H1 (cell line): ENCODE measurements around the gene PARP14. TPM values are rescaled to one million over a fixed set of nuclear protein-coding genes. Genes with fewer than 3 reads are reported as not detected.

ENCODE experiments used
- CTCF ChIA-PET: fragments of 300-600 bp; sonication (Branson Sonifier 250); formaldehyde crosslinking; loops from one replicate; lab custom pipeline; 2021; ENCODE audit not compliant: partially characterized antibody; lab: Charles Lee
- POLR2A ChIA-PET: fragments of 300-600 bp; sonication (Branson Sonifier 250); formaldehyde crosslinking; loops from one replicate; lab custom pipeline; 2021; ENCODE audit warnings: inconsistent platforms; ENCODE audit not compliant: partially characterized antibody; lab: Charles Lee
- DNase-seq, 2 experiments: peaks; one replicate each; pipeline versions ENCODE4 v3.0.0 to v3.0.0-alpha.2; 2010 to 2022; ENCODE audit warnings: low spot score in 2 of 2, low read depth in 1 of 2, mixed read lengths in 1 of 2
- FAIRE-seq: peaks from 2 replicates; lab custom pipeline; 2011; peaks lifted over from hg19 to GRCh38; lab: Jason Lieb, UNC
- H2AFZ ChIP-seq: 2 replicates; pipeline ENCODE4 v1.8.1; 2012; ENCODE audit warnings: low read length, inconsistent platforms
- H2AK5ac ChIP-seq: 2 replicates; pipeline ENCODE4 v1.6.1; 2013; ENCODE audit warnings: low read depth, low read length
- H2BK120ac ChIP-seq: replicated peaks from 2 replicates; pipeline ENCODE3; 2013; ENCODE audit warnings: low read depth, low read length, inconsistent platforms
- H2BK12ac ChIP-seq: 2 replicates; pipeline ENCODE4 v1.6.1; 2013; ENCODE audit warnings: low read depth, low read length
- H2BK15ac ChIP-seq: 2 replicates; pipeline ENCODE4 v1.6.1; 2013; ENCODE audit warnings: low read length
- H2BK20ac ChIP-seq: 2 replicates; pipeline ENCODE4 v1.6.1; 2013; ENCODE audit warnings: low read length
- H2BK5ac ChIP-seq: 2 replicates; pipeline ENCODE4 v1.6.1; 2013; ENCODE audit warnings: low read depth, low read length
- H3K14ac ChIP-seq: 2 replicates; pipeline ENCODE4 v1.6.1; 2013; ENCODE audit warnings: inconsistent platforms; ENCODE audit not compliant: insufficient read length
- H3K18ac ChIP-seq: 2 replicates; pipeline ENCODE4 v1.6.1; 2013; ENCODE audit warnings: low read length; ENCODE audit errors: extremely low read depth
- H3K23ac ChIP-seq: 2 replicates; pipeline ENCODE4 v1.6.1; 2013; ENCODE audit warnings: inconsistent platforms; ENCODE audit not compliant: insufficient read length
- H3K23me2 ChIP-seq: 2 replicates; pipeline ENCODE4 v1.6.1; 2013; ENCODE audit warnings: low read depth, low read length
- H3K27ac ChIP-seq: 2 replicates; pipeline ENCODE4 v1.6.1; 2011; ENCODE audit warnings: low read depth, low read length, inconsistent platforms
- H3K27me3 ChIP-seq, 4 experiments: replicated peaks in 1 of 4; 1 replicate in 1 of 4; 2 replicates in 3 of 4; pipeline versions ENCODE4 v1.6.1 to v1.8.1; 2011 to 2013; ENCODE audit warnings: low read length in 3 of 4, mild to moderate bottlenecking in 3 of 4, inconsistent platforms in 2 of 4, mixed read lengths in 2 of 4, moderate library complexity in 1 of 4; ENCODE audit not compliant: control insufficient read depth in 3 of 4, insufficient read depth in 3 of 4; ENCODE audit errors: extremely low read depth in 1 of 4
- H3K36me3 ChIP-seq, 4 experiments: 2 replicates each; pipeline versions ENCODE4 v1.6.1 to v1.8.1; 2011 to 2013; ENCODE audit warnings: mild to moderate bottlenecking in 4 of 4, low read length in 3 of 4, moderate library complexity in 2 of 4, control low read depth in 1 of 4, inconsistent platforms in 1 of 4; ENCODE audit not compliant: insufficient read depth in 4 of 4, control insufficient read depth in 2 of 4
- H3K4ac ChIP-seq: replicated peaks from 2 replicates; pipeline ENCODE3; 2013; ENCODE audit warnings: low read length, low read depth, mixed read lengths, inconsistent platforms; ENCODE audit not compliant: insufficient read length
- H3K4me1 ChIP-seq, 4 experiments: replicated peaks in 1 of 4; 1 replicate in 1 of 4; 2 replicates in 3 of 4; pipeline versions ENCODE4 v1.6.1 to v1.8.1; 2011 to 2013; ENCODE audit warnings: low read length in 3 of 4, inconsistent platforms in 2 of 4, mixed read lengths in 1 of 4; ENCODE audit not compliant: insufficient read depth in 4 of 4, control insufficient read depth in 3 of 4
- H3K4me2 ChIP-seq, 2 experiments: 2 replicates each; pipeline versions ENCODE4 v1.6.1 to v1.8.1; 2011 to 2013; ENCODE audit warnings: low read depth in 2 of 2, low read length in 2 of 2, control low read depth in 1 of 2, inconsistent platforms in 1 of 2, mild to moderate bottlenecking in 1 of 2; ENCODE audit not compliant: insufficient read depth in 1 of 2
- H3K4me3 ChIP-seq, 4 experiments: fragments of 200-600, 300-600 bp in 1 of 4; sonication (generic), shearing (Covaris generic), sonication (Bioruptor Twin) in 1 of 4; 2 replicates each; pipeline versions ENCODE4 v1.5.1 to v1.8.1; 2011 to 2016; ENCODE audit warnings: low read length in 4 of 4, low read depth in 3 of 4, control low read depth in 2 of 4, inconsistent platforms in 2 of 4, mild to moderate bottlenecking in 2 of 4, mixed read lengths in 1 of 4, moderate library complexity in 1 of 4; ENCODE audit not compliant: insufficient read depth in 2 of 4; ENCODE audit errors: extremely low read depth in 1 of 4
- H3K56ac ChIP-seq: replicated peaks from 2 replicates; pipeline ENCODE3; 2013; ENCODE audit warnings: low read depth, mild to moderate bottlenecking, mixed read lengths, low read length, inconsistent platforms; ENCODE audit not compliant: insufficient read length
- H3K79me1 ChIP-seq: 2 replicates; pipeline ENCODE4 v1.6.1; 2013; ENCODE audit warnings: low read depth, low read length, control low read depth
- H3K79me2 ChIP-seq, 2 experiments: 2 replicates each; pipeline versions ENCODE4 v1.6.1 to v1.8.1; 2012 to 2013; ENCODE audit warnings: low read length in 2 of 2, mild to moderate bottlenecking in 2 of 2, inconsistent platforms in 1 of 2; ENCODE audit not compliant: insufficient read depth in 2 of 2, control insufficient read depth in 1 of 2
- H3K9ac ChIP-seq, 4 experiments: replicated peaks in 1 of 4; 1 replicate in 1 of 4; 2 replicates in 3 of 4; pipeline versions ENCODE4 v1.6.1 to v1.8.1; 2011 to 2013; ENCODE audit warnings: low read depth in 3 of 4, low read length in 3 of 4, control low read depth in 2 of 4, mild to moderate bottlenecking in 2 of 4, moderate library complexity in 2 of 4, inconsistent platforms in 1 of 4; ENCODE audit errors: extremely low read depth in 1 of 4
- H3K9me3 ChIP-seq, 2 experiments: 2 replicates each; pipeline versions ENCODE4 v1.6.1 to v1.8.1; 2012 to 2013; ENCODE audit warnings: mild to moderate bottlenecking in 2 of 2, moderate library complexity in 2 of 2, control low read depth in 1 of 2, inconsistent platforms in 1 of 2, low read depth in 1 of 2, low read length in 1 of 2, mixed read lengths in 1 of 2; ENCODE audit not compliant: insufficient read depth in 2 of 2
- H4K20me1 ChIP-seq, 2 experiments: replicated peaks in 1 of 2; 2 replicates each; pipeline versions ENCODE3 to v1.8.1; 2011 to 2013; ENCODE audit warnings: inconsistent platforms in 2 of 2, low read length in 2 of 2, mild to moderate bottlenecking in 1 of 2; ENCODE audit not compliant: insufficient read depth in 2 of 2, control insufficient read depth in 1 of 2
- H4K5ac ChIP-seq: 2 replicates; pipeline ENCODE4 v1.6.1; 2013; ENCODE audit warnings: low read length, low read depth, mixed read lengths, inconsistent platforms; ENCODE audit not compliant: insufficient read length
- H4K8ac ChIP-seq: 2 replicates; pipeline ENCODE4 v1.8.0; 2013; ENCODE audit warnings: mild to moderate bottlenecking, moderate library complexity, low read length, inconsistent platforms; ENCODE audit not compliant: insufficient read depth; ENCODE audit errors: extremely low read depth
- H4K91ac ChIP-seq: replicated peaks from 2 replicates; pipeline ENCODE3; 2013; ENCODE audit warnings: low read length, mixed read lengths, inconsistent platforms; ENCODE audit not compliant: insufficient read length
- BACH1 ChIP-seq: IDR thresholded peaks from 2 replicates; pipeline ENCODE4 v1.6.1; 2012; ENCODE audit warnings: low read length, improper control_type of control experiment
- BRCA1 ChIP-seq: IDR thresholded peaks from 2 replicates; pipeline ENCODE4 v1.6.1; 2012; ENCODE audit warnings: low read depth, low read length, improper control_type of control experiment
- CREB1 ChIP-seq: IDR thresholded peaks from 2 replicates; pipeline ENCODE4 v1.6.1; 2012; ENCODE audit warnings: inconsistent platforms
- EGR1 ChIP-seq: IDR thresholded peaks from 2 replicates; pipeline ENCODE4 v1.6.1; 2011; ENCODE audit warnings: low read depth, low read length, borderline replicate concordance
- EZH2 ChIP-seq: fragments of 200-600 bp; sonication (generic); IDR thresholded peaks from 2 replicates; pipeline ENCODE4 v1.7.1; 2012; ENCODE audit warnings: low read depth, mild to moderate bottlenecking, moderate library complexity, low read length, inconsistent platforms; ENCODE audit not compliant: severe bottlenecking
- HDAC2 ChIP-seq, 2 experiments: fragments of 300-600 bp in 1 of 2; sonication (generic) in 1 of 2; IDR thresholded peaks; 2 replicates each; pipeline ENCODE4 v1.6.1; 2011 to 2012; ENCODE audit warnings: low read depth in 2 of 2, low read length in 2 of 2, mild to moderate bottlenecking in 2 of 2, moderate library complexity in 2 of 2, borderline replicate concordance in 1 of 2, inconsistent platforms in 1 of 2
- JUND ChIP-seq: IDR thresholded peaks from 2 replicates; pipeline ENCODE4 v1.6.1; 2011; ENCODE audit warnings: mild to moderate bottlenecking, improper control_type of control experiment, low read length
- MAFK ChIP-seq: IDR thresholded peaks from 2 replicates; pipeline ENCODE4 v1.6.1; 2012; ENCODE audit warnings: low read depth, mild to moderate bottlenecking, improper control_type of control experiment, low read length
- PHF8 ChIP-seq: fragments of 200-600 bp; sonication (generic); conservative IDR thresholded peaks from 2 replicates; pipeline ENCODE4 v1.7.1; 2012; ENCODE audit warnings: low read depth, mild to moderate bottlenecking, inconsistent platforms, low read length, moderate library complexity
- POLR2A ChIP-seq, 2 experiments: IDR thresholded peaks; 1 replicate in 1 of 2; 2 replicates in 1 of 2; pipeline ENCODE4 v1.6.1; 2011; ENCODE audit warnings: low read depth in 2 of 2, low read length in 2 of 2, mild to moderate bottlenecking in 2 of 2; ENCODE audit errors: control extremely low read depth in 1 of 2
- POU5F1 ChIP-seq: IDR thresholded peaks from 2 replicates; pipeline ENCODE4 v1.6.1; 2011; ENCODE audit warnings: low read depth, mild to moderate bottlenecking, low read length, moderate library complexity
- SP1 ChIP-seq: IDR thresholded peaks from 2 replicates; pipeline ENCODE4 v1.6.1; 2011; ENCODE audit warnings: low read depth, low read length
- TCF12 ChIP-seq: IDR thresholded peaks from 2 replicates; pipeline ENCODE4 v1.6.1; 2011; ENCODE audit warnings: low read depth, mild to moderate bottlenecking, low read length
- WGBS, 2 experiments: shearing (Covaris generic) in 1 of 2; methylation state at CpG; one replicate each; pipeline versions ENCODE4 v1.1.6 to v1.1.7; 2013 to 2015; ENCODE audit warnings: low lambda C conversion rate in 2 of 2, mixed read lengths in 2 of 2, inconsistent platforms in 1 of 2, low coverage in 1 of 2, missing lambda C conversion rate in 1 of 2; ENCODE audit not compliant: insufficient replicate concordance in 2 of 2, insufficient coverage in 1 of 2, insufficient read length in 1 of 2; ENCODE audit errors: extremely low coverage in 1 of 2, missing lambda C conversion rate in 1 of 2; 5-methylcytosine and 5-hydroxymethylcytosine counted together
- polyA plus RNA-seq, 7 experiments: library from polyadenylated mRNA; depleted of rRNA in 3 of 7; stranded (reverse) in 5 of 7; unstranded in 2 of 7; fragments of >200 nt in 5 of 7; fragments of 200-250 nt in 2 of 7; gene quantifications; 1 replicate in 5 of 7; 2 replicates in 1 of 7; 4 replicates in 1 of 7; pipeline versions ENCODE4 v1.2.1 to v1.2.3, GENCODE V29; 2011 to 2013; ENCODE audit warnings: missing spikeins in 2 of 7, mixed read lengths in 2 of 7
- total RNA-seq: library from RNA; stranded (reverse); fragmentation: NEBNext Ultra II Directional; extraction: Animal tissue kit (Norgen Biotek cat#: 25700); gene quantifications from 2 replicates; pipeline ENCODE4 v1.2.1, GENCODE V29; 2021

Gene PARP14
- total and polyA plus RNA-seq, 2 of the 8 experiments (the other 6 are each of a cell fraction or from before 2014, with no cell fraction given) = 12.6 to 17.6 TPM

DNA sequence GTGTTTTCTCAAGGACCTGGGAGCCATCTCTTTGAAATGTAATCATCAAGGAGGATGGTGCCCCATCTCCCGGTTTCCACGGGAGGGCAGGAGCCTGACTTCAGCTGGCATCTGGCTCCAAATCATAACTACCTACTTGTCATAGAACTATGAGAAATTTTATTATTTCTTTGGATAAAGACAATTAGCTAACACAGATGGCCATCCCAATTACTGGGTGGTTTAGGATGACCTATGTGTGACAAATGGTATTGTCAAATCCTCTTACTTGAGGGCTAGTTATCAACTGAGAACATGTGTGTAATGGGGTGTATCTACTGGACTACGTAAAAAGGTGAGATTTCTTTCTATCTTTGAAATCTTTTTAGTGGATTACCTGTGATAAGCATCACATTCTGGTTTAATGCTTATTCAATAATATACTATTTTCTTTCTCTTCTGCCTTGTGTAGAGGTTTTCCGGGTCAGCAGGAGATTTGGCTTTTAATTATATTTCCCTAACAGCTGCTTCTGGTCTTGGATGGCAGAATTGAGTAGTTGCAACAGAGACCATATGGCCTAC is 15.3 kb upstream of the PARP14 start:
- H4K8ac ChIP-seq = no peak overlapping the region
- no peak overlapping the region for H3K27ac ChIP-seq
- no peaks in the 10 kb centered on the region for H3K27me3 ChIP-seq
- H3K36me3 ChIP-seq = no peaks in the 10 kb centered on the region
- no peak for DNase-seq
- no peak overlapping the region for H3K4me2 ChIP-seq
- TF ChIP-seq POU5F1 (no peak), SP1 (no peak), BACH1 (no peak), TCF12 (no peak), HDAC2 (IDR thresholded peaks at IDR 0.05; ENCODE audit: borderline replicate concordance in 1 of 2, low read depth in 2 of 2, low read length in 2 of 2) (no peak), MAFK (no peak), POLR2A (IDR thresholded peaks at IDR 0.05; ENCODE audit: control extremely low read depth in 1 of 2, low read depth in 2 of 2, low read length in 2 of 2) (no peak), BRCA1 (no peak), PHF8 (no peak), JUND (no peak), EZH2 (no peak), CREB1 (no peak), EGR1 (no peak)
- H2AK5ac ChIP-seq = no peak overlapping the region
- H3K4me3 ChIP-seq = no peak overlapping the region
- H2BK5ac ChIP-seq = no peak overlapping the region
- no peak overlapping the region for H3K56ac ChIP-seq
- POLR2A ChIA-PET = interaction anchor here (1.5 kb wide), 1 partner anchor 107 kb away, joined by 4 read pairs; no protein-coding TSS in a partner anchor
- H3K14ac ChIP-seq = no peak overlapping the region
- 89% methylated on average over 4 of the region's 4 CpGs; no CpG with 5 or more reads in 1 of the 2 experiments for WGBS, 2 experiments
- no peak overlapping the region for H4K5ac ChIP-seq
- H2AFZ ChIP-seq = no peak overlapping the region
- no peak overlapping the region for H2BK20ac ChIP-seq
- no peaks in the 10 kb centered on the region for H3K9me3 ChIP-seq
- no peaks in the 10 kb centered on the region for H3K79me1 ChIP-seq
- no peak overlapping the region for H2BK15ac ChIP-seq
- H2BK120ac ChIP-seq = no peak overlapping the region
- H2BK12ac ChIP-seq = no peak overlapping the region
- H3K23ac ChIP-seq = no peak overlapping the region
- no peak overlapping the region for H3K4ac ChIP-seq
- no peak for FAIRE-seq
- no peaks in the 10 kb centered on the region for H3K79me2 ChIP-seq
- no peaks in the 10 kb centered on the region for H3K4me1 ChIP-seq
- no peaks in the 10 kb centered on the region for H3K23me2 ChIP-seq
- no peak overlapping the region for H3K9ac ChIP-seq
- CTCF ChIA-PET = interaction anchor here (2.3 kb wide), 1 partner anchor 14 kb away, joined by 11 read pairs; no protein-coding TSS in a partner anchor
- no peak overlapping the region for H3K18ac ChIP-seq
- H4K91ac ChIP-seq = no peak overlapping the region
- no peaks in the 10 kb centered on the region for H4K20me1 ChIP-seq
